GM12878 (cell line): Measurements from ENCODE around the gene PLIN3. TPM values are rescaled to one million over a fixed set of nuclear protein-coding genes. Genes with fewer than 3 reads are reported as not detected.
A peak's percentile ranks its signal among the peaks of the same experiment; 100 is the strongest.

Experiments used
- CBFB ChIP-seq: IDR thresholded peaks from 2 replicates; pipeline ENCODE4 v1.6.1; 2016; ENCODE audit warnings: antibody characterized with exemption, low read depth
- CBX5 ChIP-seq: sonication (generic); IDR thresholded peaks from 2 replicates; pipeline ENCODE4 v1.6.1; 2016; ENCODE audit warnings: low read depth, moderate library complexity, mild to moderate bottlenecking, inconsistent platforms
- CHD2 ChIP-seq: IDR thresholded peaks from 2 replicates; pipeline ENCODE4 v1.6.1; 2011; ENCODE audit warnings: low read depth, low read length, improper control_type of control experiment, borderline replicate concordance
- EGR1 ChIP-seq, 2 experiments: IDR thresholded peaks; 1 replicate in 1 of 2; 2 replicates in 1 of 2; pipeline ENCODE4 v1.6.1; 2011 to 2012; ENCODE audit warnings: low read depth in 2 of 2, low read length in 2 of 2, borderline replicate concordance in 1 of 2, mild to moderate bottlenecking in 1 of 2, moderate library complexity in 1 of 2
- HDGF ChIP-seq: fragments of 450-650 bp; IDR thresholded peaks from 2 replicates; pipeline ENCODE4 v1.6.1; 2016; ENCODE audit warnings: antibody characterized with exemption
- IRF4 ChIP-seq: IDR thresholded peaks from 2 replicates; pipeline ENCODE4 v1.6.1; 2011; ENCODE audit warnings: low read depth, low read length
- NFXL1 ChIP-seq: fragments of 450-650 bp; IDR thresholded peaks from 2 replicates; pipeline ENCODE4 v1.6.1; 2017; ENCODE audit warnings: antibody characterized with exemption, mild to moderate bottlenecking, borderline replicate concordance
- NR2F1 ChIP-seq: fragments of 450-650 bp; conservative IDR thresholded peaks from 2 replicates; pipeline ENCODE4 v1.6.1; 2017; ENCODE audit warnings: mild to moderate bottlenecking
- PAX5 ChIP-seq: IDR thresholded peaks from 2 replicates; pipeline ENCODE4 v1.6.1; 2011; ENCODE audit warnings: low read depth, low read length, borderline replicate concordance
- PAX8 ChIP-seq: fragments of 450-650 bp; IDR thresholded peaks from 2 replicates; pipeline ENCODE4 v1.6.1; 2017; ENCODE audit warnings: mild to moderate bottlenecking, moderate library complexity
- POU2F2 ChIP-seq: IDR thresholded peaks from 3 replicates; pipeline ENCODE4 v1.6.1; 2011; ENCODE audit warnings: low read depth, mild to moderate bottlenecking, low read length, borderline replicate concordance
- RAD21 ChIP-seq: IDR thresholded peaks from 2 replicates; pipeline ENCODE4 v1.6.1; 2011; ENCODE audit warnings: mild to moderate bottlenecking, low read depth, low read length, moderate library complexity; ENCODE audit not compliant: insufficient read depth
- RFX5 ChIP-seq: IDR thresholded peaks from 2 replicates; pipeline ENCODE4 v1.6.1; 2011; ENCODE audit warnings: low read depth, low read length, improper control_type of control experiment
- SIX5 ChIP-seq: IDR thresholded peaks from 2 replicates; pipeline ENCODE4 v1.6.1; 2011; ENCODE audit warnings: mild to moderate bottlenecking, low read depth, low read length, moderate library complexity; ENCODE audit not compliant: severe bottlenecking
- SMARCA5 ChIP-seq: fragments of 450-650 bp; IDR thresholded peaks from 2 replicates; pipeline ENCODE4 v1.6.1; 2017; ENCODE audit warnings: mild to moderate bottlenecking
- ZNF274 ChIP-seq: IDR thresholded peaks from one replicate; pipeline ENCODE4 v1.8.0; 2011; ENCODE audit not compliant: insufficient read length, insufficient read depth
- ZNF622 ChIP-seq: fragments of 450-650 bp; IDR thresholded peaks from 2 replicates; pipeline ENCODE4 v1.6.1; 2017; ENCODE audit warnings: mild to moderate bottlenecking, inconsistent platforms
- polyA plus RNA-seq, 11 experiments: library from polyadenylated mRNA; depleted of rRNA in 4 of 11; unstranded in 6 of 11; stranded (reverse) in 5 of 11; fragments of >200 nt; fragmentation: Nextera tagmentation in 4 of 11; fragmentation: Illumina TruSeq in 1 of 11; extraction: Ambion mirVana in 4 of 11; extraction: Trizol in 1 of 11; gene quantifications; 1 replicate in 1 of 11; 2 replicates in 10 of 11; pipeline versions ENCODE4 v1.2.1 to v1.2.3, GENCODE V29; 2011 to 2016; ENCODE audit warnings: inconsistent platforms in 2 of 11, missing spikeins in 2 of 11, low read depth in 1 of 11
- total RNA-seq, 4 experiments: library from RNA; depleted of rRNA in 3 of 4; stranded (reverse); fragments of >200 nt in 3 of 4; fragmentation: Illumina TruSeq in 1 of 4; extraction: Trizol in 1 of 4; gene quantifications; 2 replicates each; pipeline versions ENCODE4 v1.2.1 to v1.2.3, GENCODE V29; 2013 to 2021
- TF ChIP-seq, protein P1 (sequence below): fragments of 450-650 bp; formaldehyde crosslinking; IDR thresholded peaks from 2 replicates; pipeline ENCODE4 v1.4.0; 2020; ENCODE audit warnings: mild to moderate bottlenecking, moderate library complexity
- TF ChIP-seq, protein P2 (sequence below): fragments of 450-650 bp; IDR thresholded peaks from 2 replicates; pipeline ENCODE4 v1.6.1; 2014; ENCODE audit warnings: mild to moderate bottlenecking
- TF ChIP-seq, protein P3 (sequence below): IDR thresholded peaks from 2 replicates; pipeline ENCODE4 v1.6.1; 2012; ENCODE audit warnings: improper control_type of control experiment, low read depth, low read length; ENCODE audit not compliant: insufficient replicate concordance
- TF ChIP-seq, protein P4 (sequence below): IDR thresholded peaks from 2 replicates; pipeline ENCODE4 v1.6.1; 2011; ENCODE audit warnings: low read depth, mild to moderate bottlenecking, low read length, moderate library complexity, borderline replicate concordance; ENCODE audit errors: extremely low read depth

The PLIN3 gene
- total and polyA plus RNA-seq, 10 of the 15 experiments (the other 5 are each of a cell fraction or from before 2014, with no cell fraction given), result 7.7 to 71.4 (median 66.8) TPM

DNA sequence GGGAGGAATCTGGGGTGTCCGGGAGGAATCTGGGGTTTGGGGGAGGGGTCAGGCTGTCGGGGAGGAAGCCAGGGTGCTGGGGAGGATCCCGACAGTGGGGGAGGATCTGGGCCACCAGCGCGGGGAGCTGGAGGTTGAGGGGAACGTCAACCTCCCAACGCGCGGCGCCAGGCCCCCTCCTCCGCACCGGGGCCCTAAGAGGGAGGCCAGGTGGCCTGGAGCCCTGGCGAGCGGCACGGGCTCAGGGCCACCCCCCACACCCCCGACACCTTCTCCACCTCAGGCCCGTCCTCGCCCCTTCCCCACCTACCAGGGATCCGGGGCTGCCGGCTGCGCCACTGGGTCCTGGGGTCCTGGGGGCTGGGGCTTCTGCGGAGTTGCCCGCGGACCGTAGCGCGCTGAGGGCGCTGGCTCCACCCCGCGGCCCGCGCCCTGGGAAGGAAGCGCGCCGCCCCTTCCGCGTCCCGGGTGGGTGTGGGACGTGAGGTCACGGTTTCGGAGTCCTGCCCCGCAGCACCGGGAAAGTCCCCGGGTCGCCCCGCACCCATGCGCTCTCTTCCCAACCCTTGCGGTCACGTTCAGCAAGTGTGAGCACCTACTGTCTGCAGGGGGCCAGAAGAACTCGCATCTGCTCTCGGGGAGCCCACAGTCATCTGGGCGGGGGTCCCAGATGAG lies 36.0 kb downstream of the PLIN3 start, which contains the start of gene TICAM1 (continued):
- TF ChIP-seq, protein P1, sequence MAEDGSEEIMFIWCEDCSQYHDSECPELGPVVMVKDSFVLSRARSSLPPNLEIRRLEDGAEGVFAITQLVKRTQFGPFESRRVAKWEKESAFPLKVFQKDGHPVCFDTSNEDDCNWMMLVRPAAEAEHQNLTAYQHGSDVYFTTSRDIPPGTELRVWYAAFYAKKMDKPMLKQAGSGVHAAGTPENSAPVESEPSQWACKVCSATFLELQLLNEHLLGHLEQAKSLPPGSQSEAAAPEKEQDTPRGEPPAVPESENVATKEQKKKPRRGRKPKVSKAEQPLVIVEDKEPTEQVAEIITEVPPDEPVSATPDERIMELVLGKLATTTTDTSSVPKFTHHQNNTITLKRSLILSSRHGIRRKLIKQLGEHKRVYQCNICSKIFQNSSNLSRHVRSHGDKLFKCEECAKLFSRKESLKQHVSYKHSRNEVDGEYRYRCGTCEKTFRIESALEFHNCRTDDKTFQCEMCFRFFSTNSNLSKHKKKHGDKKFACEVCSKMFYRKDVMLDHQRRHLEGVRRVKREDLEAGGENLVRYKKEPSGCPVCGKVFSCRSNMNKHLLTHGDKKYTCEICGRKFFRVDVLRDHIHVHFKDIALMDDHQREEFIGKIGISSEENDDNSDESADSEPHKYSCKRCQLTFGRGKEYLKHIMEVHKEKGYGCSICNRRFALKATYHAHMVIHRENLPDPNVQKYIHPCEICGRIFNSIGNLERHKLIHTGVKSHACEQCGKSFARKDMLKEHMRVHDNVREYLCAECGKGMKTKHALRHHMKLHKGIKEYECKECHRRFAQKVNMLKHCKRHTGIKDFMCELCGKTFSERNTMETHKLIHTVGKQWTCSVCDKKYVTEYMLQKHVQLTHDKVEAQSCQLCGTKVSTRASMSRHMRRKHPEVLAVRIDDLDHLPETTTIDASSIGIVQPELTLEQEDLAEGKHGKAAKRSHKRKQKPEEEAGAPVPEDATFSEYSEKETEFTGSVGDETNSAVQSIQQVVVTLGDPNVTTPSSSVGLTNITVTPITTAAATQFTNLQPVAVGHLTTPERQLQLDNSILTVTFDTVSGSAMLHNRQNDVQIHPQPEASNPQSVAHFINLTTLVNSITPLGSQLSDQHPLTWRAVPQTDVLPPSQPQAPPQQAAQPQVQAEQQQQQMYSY (CRISPR knock-in tag), result no peak
- TF ChIP-seq RFX5, result no peak
- TF ChIP-seq CBFB, result peak; percentile 72
- no peak for TF ChIP-seq RAD21
- peak; percentile 89 for TF ChIP-seq PAX5
- TF ChIP-seq SMARCA5, result peak; percentile 75; the same call in 1 of the 2 replicates
- TF ChIP-seq IRF4, result 0 out of 2 replicates have a peak, but pooled peaks have one; percentile 41
- no peak for TF ChIP-seq ZNF622
- TF ChIP-seq, protein P2, sequence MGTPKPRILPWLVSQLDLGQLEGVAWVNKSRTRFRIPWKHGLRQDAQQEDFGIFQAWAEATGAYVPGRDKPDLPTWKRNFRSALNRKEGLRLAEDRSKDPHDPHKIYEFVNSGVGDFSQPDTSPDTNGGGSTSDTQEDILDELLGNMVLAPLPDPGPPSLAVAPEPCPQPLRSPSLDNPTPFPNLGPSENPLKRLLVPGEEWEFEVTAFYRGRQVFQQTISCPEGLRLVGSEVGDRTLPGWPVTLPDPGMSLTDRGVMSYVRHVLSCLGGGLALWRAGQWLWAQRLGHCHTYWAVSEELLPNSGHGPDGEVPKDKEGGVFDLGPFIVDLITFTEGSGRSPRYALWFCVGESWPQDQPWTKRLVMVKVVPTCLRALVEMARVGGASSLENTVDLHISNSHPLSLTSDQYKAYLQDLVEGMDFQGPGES, result no peak
- TF ChIP-seq NFXL1, result no peak
- peak; percentile 94 for TF ChIP-seq NR2F1
- TF ChIP-seq POU2F2, result no peak
- no peak for TF ChIP-seq ZNF274
- TF ChIP-seq, protein P3, sequence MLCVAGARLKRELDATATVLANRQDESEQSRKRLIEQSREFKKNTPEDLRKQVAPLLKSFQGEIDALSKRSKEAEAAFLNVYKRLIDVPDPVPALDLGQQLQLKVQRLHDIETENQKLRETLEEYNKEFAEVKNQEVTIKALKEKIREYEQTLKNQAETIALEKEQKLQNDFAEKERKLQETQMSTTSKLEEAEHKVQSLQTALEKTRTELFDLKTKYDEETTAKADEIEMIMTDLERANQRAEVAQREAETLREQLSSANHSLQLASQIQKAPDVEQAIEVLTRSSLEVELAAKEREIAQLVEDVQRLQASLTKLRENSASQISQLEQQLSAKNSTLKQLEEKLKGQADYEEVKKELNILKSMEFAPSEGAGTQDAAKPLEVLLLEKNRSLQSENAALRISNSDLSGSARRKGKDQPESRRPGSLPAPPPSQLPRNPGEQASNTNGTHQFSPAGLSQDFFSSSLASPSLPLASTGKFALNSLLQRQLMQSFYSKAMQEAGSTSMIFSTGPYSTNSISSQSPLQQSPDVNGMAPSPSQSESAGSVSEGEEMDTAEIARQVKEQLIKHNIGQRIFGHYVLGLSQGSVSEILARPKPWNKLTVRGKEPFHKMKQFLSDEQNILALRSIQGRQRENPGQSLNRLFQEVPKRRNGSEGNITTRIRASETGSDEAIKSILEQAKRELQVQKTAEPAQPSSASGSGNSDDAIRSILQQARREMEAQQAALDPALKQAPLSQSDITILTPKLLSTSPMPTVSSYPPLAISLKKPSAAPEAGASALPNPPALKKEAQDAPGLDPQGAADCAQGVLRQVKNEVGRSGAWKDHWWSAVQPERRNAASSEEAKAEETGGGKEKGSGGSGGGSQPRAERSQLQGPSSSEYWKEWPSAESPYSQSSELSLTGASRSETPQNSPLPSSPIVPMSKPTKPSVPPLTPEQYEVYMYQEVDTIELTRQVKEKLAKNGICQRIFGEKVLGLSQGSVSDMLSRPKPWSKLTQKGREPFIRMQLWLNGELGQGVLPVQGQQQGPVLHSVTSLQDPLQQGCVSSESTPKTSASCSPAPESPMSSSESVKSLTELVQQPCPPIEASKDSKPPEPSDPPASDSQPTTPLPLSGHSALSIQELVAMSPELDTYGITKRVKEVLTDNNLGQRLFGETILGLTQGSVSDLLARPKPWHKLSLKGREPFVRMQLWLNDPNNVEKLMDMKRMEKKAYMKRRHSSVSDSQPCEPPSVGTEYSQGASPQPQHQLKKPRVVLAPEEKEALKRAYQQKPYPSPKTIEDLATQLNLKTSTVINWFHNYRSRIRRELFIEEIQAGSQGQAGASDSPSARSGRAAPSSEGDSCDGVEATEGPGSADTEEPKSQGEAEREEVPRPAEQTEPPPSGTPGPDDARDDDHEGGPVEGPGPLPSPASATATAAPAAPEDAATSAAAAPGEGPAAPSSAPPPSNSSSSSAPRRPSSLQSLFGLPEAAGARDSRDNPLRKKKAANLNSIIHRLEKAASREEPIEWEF, result no peak
- no peak for TF ChIP-seq CBX5
- TF ChIP-seq CHD2, result peak; percentile 74; the same call in 1 of the 2 replicates
- TF ChIP-seq PAX8, result no peak
- no peak for TF ChIP-seq HDGF
- no peak for TF ChIP-seq SIX5
- peak in 1 of 2 experiments; percentile 24; a peak in 1 of 3 replicates for TF ChIP-seq EGR1 (IDR thresholded peaks at IDR 0.05; ENCODE audit: borderline replicate concordance in 1 of 2, low read depth in 2 of 2, low read length in 2 of 2)
- TF ChIP-seq, protein P4, sequence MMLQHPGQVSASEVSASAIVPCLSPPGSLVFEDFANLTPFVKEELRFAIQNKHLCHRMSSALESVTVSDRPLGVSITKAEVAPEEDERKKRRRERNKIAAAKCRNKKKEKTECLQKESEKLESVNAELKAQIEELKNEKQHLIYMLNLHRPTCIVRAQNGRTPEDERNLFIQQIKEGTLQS, result no peak
